Natural killer cell (primary cell): ENCODE results near the gene DNAJB5. TPM values are rescaled to one million over a fixed set of nuclear protein-coding genes. Genes with fewer than 3 reads are reported as not detected.

Source experiments
- ATAC-seq, 3 donors: fragments of 150-1000 bp in 2 of 3; fragments of 200-7000 bp in 1 of 3; cut with Tn5 transposase; 1 replicate in 1 of 3; 2 replicates in 2 of 3; pipeline ENCODE4 v1.10.0; 2021; ENCODE audit warnings: mild to moderate bottlenecking in 2 of 3, moderate library complexity in 2 of 3
- DNase-seq, 2 donors: peaks; one replicate each; pipeline versions ENCODE4 v3.0.0 to v3.0.0-alpha.2; 2013 to 2021; ENCODE audit warnings: mixed read lengths in 1 of 2
- H3K27ac ChIP-seq: one replicate; pipeline ENCODE4 v1.5.1; 2013; ENCODE audit warnings: mild to moderate bottlenecking, low read length
- H3K27me3 ChIP-seq: one replicate; pipeline ENCODE4 v1.6.1; 2013; ENCODE audit warnings: low read length; ENCODE audit not compliant: control insufficient read depth, insufficient read depth
- H3K36me3 ChIP-seq: one replicate; pipeline ENCODE4 v1.6.1; 2013; ENCODE audit warnings: low read length; ENCODE audit not compliant: control insufficient read depth, insufficient read depth
- H3K4me1 ChIP-seq: one replicate; pipeline ENCODE4 v1.6.1; 2013; ENCODE audit warnings: low read length; ENCODE audit not compliant: control insufficient read depth, insufficient read depth
- H3K4me3 ChIP-seq: one replicate; pipeline ENCODE4 v1.5.1; 2013; ENCODE audit warnings: low read length
- H3K9me3 ChIP-seq: one replicate; pipeline ENCODE4 v1.6.1; 2013; ENCODE audit warnings: low read length; ENCODE audit not compliant: control insufficient read depth, insufficient read depth
- H3K27ac Mint-ChIP-seq, 2 donors: one replicate each; pipeline ENCODE4 v1.8.0; 2022; ENCODE audit warnings: mild to moderate bottlenecking in 2 of 2, mixed read lengths in 2 of 2, moderate library complexity in 1 of 2
- H3K27me3 Mint-ChIP-seq, 2 donors: one replicate each; pipeline ENCODE4 v1.8.0; 2022; ENCODE audit warnings: low read depth in 2 of 2, mixed read lengths in 2 of 2
- H3K36me3 Mint-ChIP-seq: one replicate; pipeline ENCODE4 v1.8.0; 2022; ENCODE audit warnings: mixed read lengths
- H3K4me1 Mint-ChIP-seq, 2 donors: one replicate each; pipeline ENCODE4 v1.8.0; 2022; ENCODE audit warnings: mixed read lengths in 2 of 2
- H3K4me3 Mint-ChIP-seq: one replicate; pipeline ENCODE4 v1.8.0; 2022; ENCODE audit warnings: mild to moderate bottlenecking, moderate library complexity, mixed read lengths
- H3K9me3 Mint-ChIP-seq, 2 donors: one replicate each; pipeline ENCODE4 v1.8.0; 2022; ENCODE audit warnings: mixed read lengths in 2 of 2
- CTCF ChIP-seq: fragments of 200-600 bp; IDR thresholded peaks from one replicate; pipeline ENCODE4 v1.8.0; 2022; ENCODE audit warnings: antibody characterized with exemption
- WGBS: methylation state at CpG from one replicate; pipeline ENCODE4 v1.1.7; 2013; ENCODE audit warnings: missing lambda C conversion rate; ENCODE audit not compliant: insufficient coverage; 5-methylcytosine and 5-hydroxymethylcytosine counted together
- intact Hi-C: fragments of 100-400 bp; cut with micrococcal nuclease; formaldehyde crosslinking; loops from one replicate; pipeline ENCODE4 v1.14.2; 2022
- total RNA-seq, 4 donors: library from RNA; stranded (reverse); fragments of 120-200 nt in 1 of 4; gene quantifications; one replicate each; pipeline versions ENCODE4 v1.2.3 to v1.2.4, GENCODE V29; 2013 to 2022

The DNAJB5 gene
- total RNA-seq, 3 donors from 2014 or later (not counting 1 experiment from before 2014, with no cell fraction given) = 1.1 to 2.4 (median 1.9) TPM

GRCh38 chr9:34983209-34983608, 6.3 kb upstream of the DNAJB5 start:
- no peaks in the 10 kb centered on the region for H3K9me3 Mint-ChIP-seq
- H3K4me1 Mint-ChIP-seq = peaks cover 5 to 15% of the 10 kb centered on the region in 2 donors
- no peaks in the 10 kb centered on the region for H3K36me3 Mint-ChIP-seq
- 57% methylated on average over 2 of the region's 2 CpGs for WGBS
- Histone ChIP-seq H3K36me3 (no peaks in the 10 kb centered on the region), H3K4me1 (peaks cover 34% of the 10 kb centered on the region), H3K4me3 (no peak overlapping the region), H3K27me3 (no peaks in the 10 kb centered on the region), H3K27ac (no peak overlapping the region), H3K9me3 (no peaks in the 10 kb centered on the region)
- H3K27ac Mint-ChIP-seq = no peak overlapping the region
- intact Hi-C loops = no loop called here
- no peak for TF ChIP-seq CTCF
- no peak overlapping the region for H3K4me3 Mint-ChIP-seq
- no peak for ATAC-seq
- peak in 1 of 2 donors; percentile 47 for DNase-seq
- no peaks in the 10 kb centered on the region for H3K27me3 Mint-ChIP-seq

- peaks cover 11 to 23% of the 10 kb centered on the region in 2 donors for H3K4me1 Mint-ChIP-seq
- WGBS = 0% methylated on average over 1 of the region's 1 CpG
- DNase-seq (peak in 1 of 2 donors; percentile 70), ATAC-seq (no peak)
- Histone ChIP-seq H3K4me3 (no peak overlapping the region), H3K4me1 (peaks cover 42% of the 10 kb centered on the region), H3K9me3 (no peaks in the 10 kb centered on the region), H3K27ac (no peak overlapping the region), H3K36me3 (no peaks in the 10 kb centered on the region), H3K27me3 (no peaks in the 10 kb centered on the region)
- intact Hi-C loops = no loop called here
- H3K27me3 Mint-ChIP-seq = no peaks in the 10 kb centered on the region
- no peaks in the 10 kb centered on the region for H3K36me3 Mint-ChIP-seq
- H3K9me3 Mint-ChIP-seq = no peaks in the 10 kb centered on the region
- no peak overlapping the region for H3K27ac Mint-ChIP-seq
- H3K4me3 Mint-ChIP-seq = no peak overlapping the region
- no peak for TF ChIP-seq CTCF
Measured at GRCh38 chr9:34984049-34984448, 5.5 kb upstream of the DNAJB5 start.

- no peaks in the 10 kb centered on the region for H3K27me3 ChIP-seq
- H3K4me1 ChIP-seq = peaks cover 50% of the 10 kb centered on the region
- peak; percentile 77 for TF ChIP-seq CTCF
- peak; percentile 31 to 79 for DNase-seq
- no peaks in the 10 kb centered on the region for H3K36me3 ChIP-seq
- H3K27ac ChIP-seq = no peak overlapping the region
- Mint-ChIP-seq H3K36me3 (no peaks in the 10 kb centered on the region), H3K27me3 (peaks cover 0 to 2% of the 10 kb centered on the region in 2 donors), H3K4me1 (peaks cover 19 to 30% of the 10 kb centered on the region in 2 donors), H3K4me3 (no peak overlapping the region), H3K9me3 (no peaks in the 10 kb centered on the region), H3K27ac (no peak overlapping the region)
- no peaks in the 10 kb centered on the region for H3K9me3 ChIP-seq
- 17% methylated on average over 7 of the region's 7 CpGs for WGBS
- no peak for ATAC-seq
- intact Hi-C loops = loop anchor here (1.0 kb wide), 1 partner anchor 86 kb away; no protein-coding TSS in a partner anchor
- no peak overlapping the region for H3K4me3 ChIP-seq
Measured at GRCh38 chr9:34985311-34985899, 4.1 kb upstream of the DNAJB5 start.
